Breast epithelium (tissue), 3 donors: ENCODE results near the gene HDAC1.
"Not testable (repeated sequence)": the region's sequence is repeated elsewhere in the genome, so short reads cannot be mapped to it uniquely, and the experiment has no call there.

Source experiments
- CTCF ChIP-seq, 3 donors: fragments of 450-650 bp; IDR thresholded peaks; one replicate each; pipeline ENCODE4 v1.5.1; 2016 to 2017; ENCODE audit warnings: antibody characterized with exemption in 3 of 3, mild to moderate bottlenecking in 3 of 3, moderate library complexity in 3 of 3
- POLR2A ChIP-seq: fragments of 450-650 bp; IDR thresholded peaks from one replicate; pipeline ENCODE4 v1.6.1; 2016; ENCODE audit warnings: antibody characterized with exemption, mild to moderate bottlenecking, moderate library complexity

- TF ChIP-seq POLR2A; CTCF (IDR thresholded peaks at IDR 0.05): not testable (repeated sequence)
These were observed 63.9 kb downstream of the HDAC1 start for GRCh38 chr1:32355778-32356177.
